Common myeloid progenitor, CD34-positive (primary cell): ENCODE data around the gene PIGU.

Source experiments
- CTCF ChIA-PET: fragments of 350-600 bp; sonication (Branson Sonifier 250); formaldehyde crosslinking; loops from one replicate; lab custom pipeline; 2021; ENCODE audit warnings: antibody characterized with exemption; lab: Charles Lee
- POLR2A ChIA-PET: fragments of 350-600 bp; sonication (Branson Sonifier 250); formaldehyde crosslinking; loops from one replicate; lab custom pipeline; 2021; ENCODE audit warnings: antibody characterized with exemption; lab: Charles Lee
- DNase-seq, 3 donors: peaks; one replicate each; pipeline versions ENCODE4 v3.0.0 to v3.0.0-alpha.2; 2013
- H3K27ac ChIP-seq, 2 experiments: 1 replicate in 1 of 2; 2 replicates in 1 of 2; pipeline ENCODE4 v1.7.0; 2013; ENCODE audit warnings: inconsistent platforms in 2 of 2, low read length in 2 of 2, mild to moderate bottlenecking in 2 of 2, low read depth in 1 of 2, moderate library complexity in 1 of 2; ENCODE audit not compliant: severe bottlenecking in 2 of 2, insufficient read depth in 1 of 2, poor library complexity in 1 of 2
- H3K27me3 ChIP-seq, 5 experiments: replicated peaks in 2 of 5; 1 replicate in 3 of 5; 2 replicates in 2 of 5; pipeline versions ENCODE4 v1.6.1 to v1.7.0; 2013; ENCODE audit warnings: low read length in 4 of 5, mild to moderate bottlenecking in 2 of 5, moderate library complexity in 2 of 5, inconsistent platforms in 1 of 5; ENCODE audit not compliant: insufficient read depth in 5 of 5, control insufficient read depth in 4 of 5
- H3K36me3 ChIP-seq, 4 experiments: 1 replicate in 2 of 4; 2 replicates in 2 of 4; pipeline versions ENCODE4 v1.6.1 to v1.7.0; 2013; ENCODE audit warnings: low read length in 3 of 4, control low read depth in 1 of 4, mild to moderate bottlenecking in 1 of 4; ENCODE audit not compliant: control insufficient read depth in 4 of 4, insufficient read depth in 4 of 4
- H3K4me1 ChIP-seq, 4 experiments: 1 replicate in 3 of 4; 2 replicates in 1 of 4; pipeline versions ENCODE4 v1.6.1 to v1.7.1; 2013; ENCODE audit warnings: low read length in 3 of 4, mild to moderate bottlenecking in 3 of 4, control low read depth in 1 of 4, inconsistent platforms in 1 of 4, moderate library complexity in 1 of 4; ENCODE audit not compliant: control insufficient read depth in 4 of 4, insufficient read depth in 4 of 4; ENCODE audit errors: control extremely low read depth in 1 of 4
- H3K4me3 ChIP-seq, 7 experiments: 1 replicate in 4 of 7; 2 replicates in 3 of 7; pipeline versions ENCODE4 v1.5.1 to v1.7.0; 2013; ENCODE audit warnings: mild to moderate bottlenecking in 7 of 7, low read length in 6 of 7, moderate library complexity in 6 of 7, inconsistent platforms in 2 of 7, low read depth in 2 of 7, control low read depth in 1 of 7; ENCODE audit not compliant: insufficient read depth in 4 of 7, control insufficient read depth in 1 of 7; ENCODE audit errors: extremely low read depth in 1 of 7
- H3K9me3 ChIP-seq, 5 experiments: 1 replicate in 4 of 5; 2 replicates in 1 of 5; pipeline versions ENCODE4 v1.6.1 to v1.7.1; 2013; ENCODE audit warnings: low read length in 4 of 5, mild to moderate bottlenecking in 2 of 5, inconsistent platforms in 1 of 5, low read depth in 1 of 5, moderate library complexity in 1 of 5; ENCODE audit not compliant: control insufficient read depth in 4 of 5, insufficient read depth in 2 of 5; ENCODE audit errors: control extremely low read depth in 1 of 5
- WGBS: methylation state at CpG from one replicate; pipeline ENCODE4 v1.1.5; 2013; ENCODE audit not compliant: insufficient coverage; 5-methylcytosine and 5-hydroxymethylcytosine counted together

The PIGU gene

GRCh38 chr20:34539756-34540155 lies 137.1 kb downstream of the PIGU start:
- no peak overlapping the region for H3K4me3 ChIP-seq
- H3K4me1 ChIP-seq: peaks cover 0 to 7% (median 2%) of the 10 kb centered on the region in 4 experiments
- no peak for DNase-seq
- H3K27ac ChIP-seq: no peak overlapping the region
- H3K36me3 ChIP-seq: peaks cover 9 to 62% (median 44%) of the 10 kb centered on the region in 4 experiments
- no peaks in the 10 kb centered on the region for H3K9me3 ChIP-seq
- WGBS: 97% methylated on average over 6 of the region's 8 CpGs
- no peaks in the 10 kb centered on the region for H3K27me3 ChIP-seq
- ChIA-PET POLR2A (no interaction called here), CTCF (interaction anchor here (0.7 to 6.1 kb wide), 9 partner anchors 9 to 229 kb away, joined by 3 to 30 read pairs (median 5); no protein-coding TSS in a partner anchor)

- H3K27ac ChIP-seq: no peak overlapping the region
- peaks cover 12 to 70% (median 49%) of the 10 kb centered on the region in 4 experiments for H3K36me3 ChIP-seq
- no peaks in the 10 kb centered on the region for H3K4me1 ChIP-seq
- 0% methylated on average over 1 of the region's 5 CpGs for WGBS
- DNase-seq: peak in 2 of 3 donors; percentile 53 to 64
- CTCF ChIA-PET: interaction anchor here (0.6 to 6.1 kb wide), 11 partner anchors 11 to 475 kb away, joined by 3 to 30 read pairs (median 6); no protein-coding TSS in a partner anchor
- H3K9me3 ChIP-seq: no peaks in the 10 kb centered on the region
- POLR2A ChIA-PET: interaction anchor here (1.0 kb wide), 1 partner anchor 20 kb away, joined by 4 read pairs; the partner anchor contains the start of gene MAP1LC3A
- H3K27me3 ChIP-seq: no peaks in the 10 kb centered on the region
- H3K4me3 ChIP-seq: no peak overlapping the region
Measured at GRCh38 chr20:34538671-34539123, 138.2 kb downstream of the PIGU start.

GRCh38 chr20:34537651-34538050 lies 139.2 kb downstream of the PIGU start:
- peaks cover 14 to 77% (median 57%) of the 10 kb centered on the region in 4 experiments for H3K36me3 ChIP-seq
- no peak overlapping the region for H3K4me3 ChIP-seq
- DNase-seq: no peak
- 95% methylated on average over 6 of the region's 8 CpGs for WGBS
- H3K27me3 ChIP-seq: no peaks in the 10 kb centered on the region
- H3K9me3 ChIP-seq: no peaks in the 10 kb centered on the region
- POLR2A ChIA-PET: interaction anchor here (1.0 kb wide), 1 partner anchor 21 kb away, joined by 4 read pairs; the partner anchor contains the start of gene MAP1LC3A
- CTCF ChIA-PET: interaction anchor here (1.0 to 6.1 kb wide), 8 partner anchors 12 to 231 kb away, joined by 3 to 30 read pairs (median 6); no protein-coding TSS in a partner anchor
- no peaks in the 10 kb centered on the region for H3K4me1 ChIP-seq
- H3K27ac ChIP-seq: no peak overlapping the region

GRCh38 chr20:34536798-34537394 lies 140.0 kb downstream of the PIGU start:
- Histone ChIP-seq H3K4me3 (no peak overlapping the region), H3K36me3 (peaks cover 14 to 80% (median 63%) of the 10 kb centered on the region in 4 experiments), H3K27me3 (no peaks in the 10 kb centered on the region), H3K4me1 (no peaks in the 10 kb centered on the region), H3K9me3 (no peaks in the 10 kb centered on the region), H3K27ac (no peak overlapping the region)
- CTCF ChIA-PET: interaction anchor here (0.6 to 6.1 kb wide), 9 partner anchors 11 to 232 kb away, joined by 3 to 30 read pairs (median 4); no protein-coding TSS in a partner anchor
- peak in 2 of 3 donors; percentile 62 to 63 for DNase-seq
- WGBS: 90% methylated on average over 9 of the region's 10 CpGs
- POLR2A ChIA-PET: interaction anchor here (0.7 kb wide), 1 partner anchor 114 kb away, joined by 3 read pairs; no protein-coding TSS in a partner anchor

DNA sequence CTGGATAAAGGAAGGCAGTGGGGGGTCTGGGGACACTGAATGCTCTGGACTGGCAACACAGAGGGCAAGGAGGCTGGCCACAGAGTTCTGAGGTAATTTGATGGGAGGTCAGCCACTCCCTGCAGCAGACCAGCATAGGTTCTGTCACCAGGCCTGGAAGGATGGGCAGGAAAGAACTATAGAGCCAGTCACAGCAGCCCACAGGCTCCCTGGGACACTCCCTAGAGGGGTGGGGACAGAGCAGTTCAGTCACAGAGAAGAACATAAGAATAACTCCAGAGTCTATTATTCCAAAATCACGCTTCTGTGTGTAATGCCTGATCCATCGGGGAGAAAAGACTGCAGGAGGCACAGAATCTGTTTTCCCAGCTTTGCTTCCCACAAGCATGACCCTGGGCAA lies 141.0 kb downstream of the PIGU start:
- DNase-seq: no peak
- no peak overlapping the region for H3K4me3 ChIP-seq
- H3K9me3 ChIP-seq: no peaks in the 10 kb centered on the region
- H3K27ac ChIP-seq: no peak overlapping the region
- peaks cover 13 to 79% (median 65%) of the 10 kb centered on the region in 4 experiments for H3K36me3 ChIP-seq
- H3K4me1 ChIP-seq: no peaks in the 10 kb centered on the region
- POLR2A ChIA-PET: no interaction called here
- CTCF ChIA-PET: interaction anchor here (0.6 to 6.1 kb wide), 4 partner anchors 8 to 233 kb away, joined by 3 to 30 read pairs (median 4); no protein-coding TSS in a partner anchor
- no peaks in the 10 kb centered on the region for H3K27me3 ChIP-seq
- 100% methylated on average over 2 of the region's 2 CpGs for WGBS

- Histone ChIP-seq H3K27ac (no peak overlapping the region), H3K4me1 (no peaks in the 10 kb centered on the region), H3K4me3 (no peak overlapping the region), H3K9me3 (no peaks in the 10 kb centered on the region), H3K36me3 (peaks cover 12 to 79% (median 67%) of the 10 kb centered on the region in 4 experiments), H3K27me3 (no peaks in the 10 kb centered on the region)
- POLR2A ChIA-PET: no interaction called here
- WGBS: 97% methylated on average over 4 of the region's 15 CpGs
- CTCF ChIA-PET: interaction anchor here (1.0 to 6.1 kb wide), 3 partner anchors 9 to 233 kb away, joined by 3 to 30 read pairs (median 3); no protein-coding TSS in a partner anchor
- DNase-seq: no peak
Measured at GRCh38 chr20:34535301-34535840, 141.5 kb downstream of the PIGU start.
